OCI-LY7 (cell line): ENCODE data around the gene NIP7. TPM values are rescaled to one million over a fixed set of nuclear protein-coding genes. Genes with fewer than 3 reads are reported as not detected.
"Not testable (repeated sequence)": the region's sequence is repeated elsewhere in the genome, so short reads cannot be mapped to it uniquely, and the experiment has no call there.

Source experiments
- BruUV-seq: library from RNA; stranded (reverse); fragments of 400-500 nt; replicated peaks from 2 replicates; lab custom pipeline; 2021; lab: Mats Ljungman, UMichigan
- CTCF ChIA-PET: fragments of 300-600 bp; sonication (Branson Sonifier 250); formaldehyde crosslinking; loops from one replicate; lab custom pipeline; 2022; ENCODE audit warnings: antibody characterized with exemption; ENCODE audit not compliant: unreplicated experiment; lab: Charles Lee
- POLR2A ChIA-PET: fragments of 300-600 bp; sonication (Branson Sonifier 250); formaldehyde crosslinking; loops from one replicate; lab custom pipeline; 2022; ENCODE audit warnings: antibody characterized with exemption; lab: Charles Lee
- DNase-seq: peaks from one replicate; pipeline ENCODE4 v3.0.0-alpha.2; 2015; ENCODE audit warnings: low spot score
- H2AFZ ChIP-seq: fragments of 200-600 bp; sonication (generic), shearing (Covaris generic); 2 replicates; pipeline ENCODE4 v1.6.1; 2014; ENCODE audit warnings: mild to moderate bottlenecking, antibody characterized with exemption, low read length, moderate library complexity
- H3K27ac ChIP-seq: fragments of 200-600 bp; sonication (generic); 2 replicates; pipeline ENCODE4 v1.5.1; 2014; ENCODE audit warnings: mixed run types, low read depth, mild to moderate bottlenecking, moderate library complexity, low read length, inconsistent platforms; ENCODE audit not compliant: poor library complexity, severe bottlenecking
- H3K36me3 ChIP-seq: fragments of 200-600 bp; sonication (generic); 2 replicates; pipeline ENCODE4 v1.6.1; 2014; ENCODE audit warnings: mild to moderate bottlenecking, antibody characterized with exemption, low read length, moderate library complexity, mixed read lengths; ENCODE audit not compliant: insufficient read depth
- H3K4me1 ChIP-seq: fragments of 200-600 bp; sonication (generic); 2 replicates; pipeline ENCODE4 v1.5.1; 2014; ENCODE audit warnings: mild to moderate bottlenecking, low read length; ENCODE audit not compliant: insufficient read depth, poor library complexity, severe bottlenecking
- H3K4me2 ChIP-seq: fragments of 200-600 bp; sonication (generic); 2 replicates; pipeline ENCODE4 v1.6.1; 2014; ENCODE audit warnings: mild to moderate bottlenecking, low read length
- H3K4me3 ChIP-seq: fragments of 200-600 bp; sonication (generic); 2 replicates; pipeline ENCODE4 v1.5.1; 2014; ENCODE audit warnings: mild to moderate bottlenecking, low read depth, low read length; ENCODE audit not compliant: poor library complexity, severe bottlenecking
- H3K79me2 ChIP-seq: fragments of 200-600 bp; sonication (generic); 2 replicates; pipeline ENCODE4 v1.6.1; 2016; ENCODE audit warnings: low read depth, mild to moderate bottlenecking, low read length, moderate library complexity, mixed read lengths; ENCODE audit not compliant: insufficient read depth
- H3K9me2 ChIP-seq: fragments of 200-600 bp; sonication (generic); 2 replicates; pipeline ENCODE4 v1.6.1; 2016; ENCODE audit warnings: mild to moderate bottlenecking, low read length, mixed read lengths; ENCODE audit not compliant: insufficient read depth
- H3K9me3 ChIP-seq: fragments of 200-600 bp; sonication (generic); 2 replicates; pipeline ENCODE4 v1.6.1; 2014; ENCODE audit warnings: mild to moderate bottlenecking, mixed run types, low read length, mixed read lengths
- H4K20me1 ChIP-seq: fragments of 200-600 bp; sonication (generic); 2 replicates; pipeline ENCODE4 v1.6.1; 2014; ENCODE audit warnings: mild to moderate bottlenecking, antibody characterized with exemption, low read length, moderate library complexity, mixed read lengths; ENCODE audit not compliant: insufficient read depth
- EZH2phosphoT487 ChIP-seq: fragments of 200-600 bp; sonication (generic); IDR thresholded peaks from 2 replicates; pipeline ENCODE4 v1.6.1; 2018; ENCODE audit warnings: low read depth, borderline replicate concordance, mild to moderate bottlenecking, mixed run types, antibody characterized with exemption, low read length, moderate library complexity, mixed read lengths
- intact Hi-C: fragments of 100-400 bp; cut with micrococcal nuclease; formaldehyde crosslinking; loops from one replicate; pipeline ENCODE4 v1.10.0; 2022; ENCODE audit not compliant: unreplicated experiment
- total RNA-seq, 2 experiments: library from RNA; depleted of rRNA in 1 of 2; stranded (reverse); fragments of >200 nt in 1 of 2; shearing (Covaris generic) in 1 of 2; gene quantifications; 2 replicates each; pipeline ENCODE4 v1.2.3, GENCODE V29; 2014 to 2022
- TF ChIP-seq, protein P1 (sequence below): fragments of 200-600 bp; sonication (generic); conservative IDR thresholded peaks from 2 replicates; pipeline ENCODE4 v1.5.1; 2014; ENCODE audit warnings: mild to moderate bottlenecking, antibody characterized with exemption, low read length, moderate library complexity, mixed read lengths

NIP7 gene
- total RNA-seq, 2 experiments from 2014 or later: 39.7 to 49.1 TPM

DNA sequence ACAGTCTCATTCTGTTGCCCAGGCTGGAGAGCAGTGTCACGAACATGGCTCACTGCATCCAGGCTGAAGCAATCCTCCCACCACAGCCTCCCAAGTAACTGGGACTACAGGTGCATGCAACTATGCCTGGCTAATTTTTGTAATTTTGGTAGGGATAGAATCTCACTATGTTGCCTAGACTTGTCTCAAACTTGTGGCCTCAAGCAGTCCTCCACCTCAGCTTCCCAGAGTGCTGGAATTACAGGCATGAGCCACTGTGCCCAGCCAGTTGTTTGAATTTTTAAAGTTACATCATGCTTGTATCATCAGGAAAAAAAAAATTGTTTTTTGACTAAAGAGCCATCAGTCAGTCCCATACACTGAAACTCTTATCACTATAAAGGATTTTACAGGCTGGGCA lies 45.5 kb upstream of the NIP7 start:
- no peak for DNase-seq
- Histone ChIP-seq H3K27ac (no peak overlapping the region), H2AFZ (no peak overlapping the region), H3K9me2 (no peaks in the 10 kb centered on the region), H4K20me1 (no peaks in the 10 kb centered on the region), H3K4me2 (no peak overlapping the region), H3K36me3 (no peaks in the 10 kb centered on the region), H3K4me1 (no peaks in the 10 kb centered on the region), H3K4me3 (no peak overlapping the region), H3K79me2 (no peaks in the 10 kb centered on the region), H3K9me3 (no peaks in the 10 kb centered on the region)
- no peak for TF ChIP-seq EZH2phosphoT487
- TF ChIP-seq, protein P1, sequence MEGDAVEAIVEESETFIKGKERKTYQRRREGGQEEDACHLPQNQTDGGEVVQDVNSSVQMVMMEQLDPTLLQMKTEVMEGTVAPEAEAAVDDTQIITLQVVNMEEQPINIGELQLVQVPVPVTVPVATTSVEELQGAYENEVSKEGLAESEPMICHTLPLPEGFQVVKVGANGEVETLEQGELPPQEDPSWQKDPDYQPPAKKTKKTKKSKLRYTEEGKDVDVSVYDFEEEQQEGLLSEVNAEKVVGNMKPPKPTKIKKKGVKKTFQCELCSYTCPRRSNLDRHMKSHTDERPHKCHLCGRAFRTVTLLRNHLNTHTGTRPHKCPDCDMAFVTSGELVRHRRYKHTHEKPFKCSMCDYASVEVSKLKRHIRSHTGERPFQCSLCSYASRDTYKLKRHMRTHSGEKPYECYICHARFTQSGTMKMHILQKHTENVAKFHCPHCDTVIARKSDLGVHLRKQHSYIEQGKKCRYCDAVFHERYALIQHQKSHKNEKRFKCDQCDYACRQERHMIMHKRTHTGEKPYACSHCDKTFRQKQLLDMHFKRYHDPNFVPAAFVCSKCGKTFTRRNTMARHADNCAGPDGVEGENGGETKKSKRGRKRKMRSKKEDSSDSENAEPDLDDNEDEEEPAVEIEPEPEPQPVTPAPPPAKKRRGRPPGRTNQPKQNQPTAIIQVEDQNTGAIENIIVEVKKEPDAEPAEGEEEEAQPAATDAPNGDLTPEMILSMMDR: no peak
- CTCF ChIA-PET: no interaction called here
- POLR2A ChIA-PET: no interaction called here
- intact Hi-C loops: no loop called here
- no TSS peak for BruUV-seq

DNA sequence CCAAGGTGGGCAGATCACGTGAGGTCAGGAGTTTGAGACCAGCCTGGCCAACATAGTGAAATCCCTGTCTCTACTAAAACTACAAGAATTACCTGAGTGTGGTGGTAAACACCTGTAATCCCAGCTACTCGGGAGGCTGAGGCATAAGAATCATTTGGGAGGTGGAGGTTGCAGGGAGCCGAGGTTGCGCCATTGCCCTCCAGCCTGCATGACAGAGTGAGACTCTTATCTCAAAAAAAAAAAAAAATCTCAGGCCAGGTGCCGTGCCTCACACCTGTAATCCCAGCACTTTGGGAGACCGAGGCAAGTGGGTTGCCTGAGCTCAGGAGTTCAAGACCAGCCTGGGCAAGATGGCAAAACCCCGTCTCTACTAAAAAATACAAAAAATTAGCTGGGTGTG lies 42.8 kb upstream of the NIP7 start:
- H4K20me1 ChIP-seq, H3K4me1 ChIP-seq, H3K4me3 ChIP-seq, H2AFZ ChIP-seq, intact Hi-C loops, H3K27ac ChIP-seq, H3K4me2 ChIP-seq, CTCF ChIA-PET, DNase-seq, H3K79me2 ChIP-seq, H3K9me3 ChIP-seq, BruUV-seq, H3K9me2 ChIP-seq: not testable (repeated sequence)
- POLR2A ChIA-PET: interaction anchor here (0.7 kb wide), 1 partner anchor 26 kb away, joined by 8 read pairs; no protein-coding TSS in a partner anchor
- peaks cover 18% of the 10 kb centered on the region; the same call in 1 of the 2 replicates for H3K36me3 ChIP-seq

DNA sequence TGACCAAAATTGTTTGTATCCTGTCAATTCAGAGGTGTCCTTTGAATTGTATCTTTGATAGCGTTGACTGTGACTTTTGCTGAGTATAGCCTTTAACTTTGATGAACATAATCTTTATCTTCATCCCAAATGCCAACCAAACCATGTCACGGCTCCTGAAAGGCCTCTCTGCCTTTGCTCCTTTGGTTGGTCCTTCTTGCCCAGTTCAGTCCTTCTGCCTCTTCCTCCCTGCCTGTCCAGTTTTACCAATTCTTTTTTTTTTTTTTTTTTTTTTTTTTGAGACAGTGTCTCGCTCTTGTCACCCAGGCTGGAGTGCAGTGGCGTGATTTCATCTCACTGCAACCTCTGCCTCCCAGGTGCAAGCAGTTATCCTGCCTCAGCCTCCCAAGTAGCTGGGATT lies 41.3 kb upstream of the NIP7 start:
- BruUV-seq: no TSS peak
- Histone ChIP-seq H4K20me1 (no peaks in the 10 kb centered on the region), H2AFZ (no peak overlapping the region), H3K27ac (no peak overlapping the region), H3K9me3 (no peaks in the 10 kb centered on the region), H3K4me1 (peaks cover 4% of the 10 kb centered on the region), H3K36me3 (peaks cover 18% of the 10 kb centered on the region; the same call in 1 of the 2 replicates), H3K9me2 (no peaks in the 10 kb centered on the region), H3K79me2 (no peaks in the 10 kb centered on the region), H3K4me2 (no peak overlapping the region), H3K4me3 (no peak overlapping the region)
- ChIA-PET CTCF (no interaction called here), POLR2A (no interaction called here)
- DNase-seq: no peak
- intact Hi-C loops: no loop called here
- TF ChIP-seq EZH2phosphoT487: no peak
- TF ChIP-seq, protein P1: no peak
